GM12878 (cell line): ENCODE measurements around the gene NR6A1.

ENCODE experiments used
- ASH2L ChIP-seq: fragments of 300-600, 200-600 bp; sonication (generic); IDR thresholded peaks from 2 replicates; pipeline ENCODE4 v1.6.1; 2017; ENCODE audit warnings: low read depth, mild to moderate bottlenecking, borderline replicate concordance
- EZH2 ChIP-seq: IDR thresholded peaks from 2 replicates; pipeline ENCODE4 v1.6.1; 2012; ENCODE audit warnings: low read depth, mild to moderate bottlenecking, control low read depth, inconsistent platforms, low read length, borderline replicate concordance; ENCODE audit not compliant: control insufficient read depth
- GATAD2B ChIP-seq: fragments of 450-650 bp; conservative IDR thresholded peaks from 2 replicates; pipeline ENCODE4 v1.6.1; 2017; ENCODE audit warnings: low read depth, mild to moderate bottlenecking, moderate library complexity
- IKZF1 ChIP-seq: fragments of 450-650 bp; conservative IDR thresholded peaks from 2 replicates; pipeline ENCODE4 v1.6.1; 2017; ENCODE audit warnings: antibody characterized with exemption, mild to moderate bottlenecking
- NRF1 ChIP-seq: conservative IDR thresholded peaks from 2 replicates; pipeline ENCODE4 v1.6.1; 2011; ENCODE audit warnings: mild to moderate bottlenecking, low read depth, low read length, improper control_type of control experiment
- SMC3 ChIP-seq: IDR thresholded peaks from 2 replicates; pipeline ENCODE4 v1.6.1; 2011; ENCODE audit warnings: low read length, improper control_type of control experiment, borderline replicate concordance
- SP1 ChIP-seq: IDR thresholded peaks from one replicate; pipeline ENCODE4 v1.6.1; 2011; ENCODE audit warnings: low read depth, low read length
- YY1 ChIP-seq: IDR thresholded peaks from 2 replicates; pipeline ENCODE4 v1.6.1; 2011; ENCODE audit warnings: low read depth, mild to moderate bottlenecking, low read length
- TF ChIP-seq, protein P1 (sequence below): IDR thresholded peaks from 2 replicates; pipeline ENCODE4 v1.6.1; 2012; ENCODE audit warnings: mild to moderate bottlenecking, low read depth, low read length
- TF ChIP-seq, protein P2 (sequence below), 3 experiments: IDR thresholded peaks in 2 of 3; conservative IDR thresholded peaks in 1 of 3; 2 replicates each; pipeline ENCODE4 v1.5.1; 2011; ENCODE audit warnings: low read depth in 3 of 3, low read length in 3 of 3, mild to moderate bottlenecking in 3 of 3, control low read depth in 2 of 3, moderate library complexity in 2 of 3, inconsistent platforms in 1 of 3, mixed read lengths in 1 of 3; ENCODE audit not compliant: control insufficient read depth in 2 of 3, insufficient read depth in 1 of 3; ENCODE audit errors: extremely low read depth in 1 of 3
- TF ChIP-seq, protein P3 (sequence below): IDR thresholded peaks from 2 replicates; pipeline ENCODE4 v1.6.1; 2011; ENCODE audit warnings: low read depth, low read length, improper control_type of control experiment, borderline replicate concordance
- TF ChIP-seq, protein P4 (sequence below): IDR thresholded peaks from 2 replicates; pipeline ENCODE4 v1.6.1; 2012; ENCODE audit warnings: low read depth, low read length, improper control_type of control experiment

DNA sequence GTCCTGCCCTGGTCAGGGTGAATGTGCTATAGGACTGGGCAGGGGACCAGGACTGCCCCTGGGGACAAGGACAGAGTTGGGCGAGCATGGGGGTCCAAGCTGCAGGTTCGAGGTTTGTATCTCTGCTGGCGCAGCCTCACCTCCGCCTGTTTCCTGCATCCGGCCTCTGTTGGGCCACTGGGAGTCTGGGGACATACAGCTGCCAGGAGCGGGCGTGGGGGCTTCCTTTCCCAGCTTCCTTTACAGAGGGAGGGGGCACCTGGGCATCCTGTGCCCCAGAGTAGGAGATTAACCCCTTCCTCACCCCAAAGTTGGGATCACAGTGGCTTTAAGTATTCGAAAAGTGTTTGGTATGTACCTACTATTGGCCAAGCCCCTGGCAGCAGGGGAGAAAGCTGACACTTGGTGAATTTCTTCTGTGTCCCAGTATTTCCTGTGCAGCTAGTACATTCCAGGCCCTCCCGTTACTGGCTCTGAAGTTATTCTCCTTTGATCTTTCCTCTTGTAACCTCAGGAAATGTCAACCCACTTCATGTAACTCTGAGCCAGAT lies 24.8 kb upstream of the NR6A1 start:
- TF ChIP-seq, protein P1, sequence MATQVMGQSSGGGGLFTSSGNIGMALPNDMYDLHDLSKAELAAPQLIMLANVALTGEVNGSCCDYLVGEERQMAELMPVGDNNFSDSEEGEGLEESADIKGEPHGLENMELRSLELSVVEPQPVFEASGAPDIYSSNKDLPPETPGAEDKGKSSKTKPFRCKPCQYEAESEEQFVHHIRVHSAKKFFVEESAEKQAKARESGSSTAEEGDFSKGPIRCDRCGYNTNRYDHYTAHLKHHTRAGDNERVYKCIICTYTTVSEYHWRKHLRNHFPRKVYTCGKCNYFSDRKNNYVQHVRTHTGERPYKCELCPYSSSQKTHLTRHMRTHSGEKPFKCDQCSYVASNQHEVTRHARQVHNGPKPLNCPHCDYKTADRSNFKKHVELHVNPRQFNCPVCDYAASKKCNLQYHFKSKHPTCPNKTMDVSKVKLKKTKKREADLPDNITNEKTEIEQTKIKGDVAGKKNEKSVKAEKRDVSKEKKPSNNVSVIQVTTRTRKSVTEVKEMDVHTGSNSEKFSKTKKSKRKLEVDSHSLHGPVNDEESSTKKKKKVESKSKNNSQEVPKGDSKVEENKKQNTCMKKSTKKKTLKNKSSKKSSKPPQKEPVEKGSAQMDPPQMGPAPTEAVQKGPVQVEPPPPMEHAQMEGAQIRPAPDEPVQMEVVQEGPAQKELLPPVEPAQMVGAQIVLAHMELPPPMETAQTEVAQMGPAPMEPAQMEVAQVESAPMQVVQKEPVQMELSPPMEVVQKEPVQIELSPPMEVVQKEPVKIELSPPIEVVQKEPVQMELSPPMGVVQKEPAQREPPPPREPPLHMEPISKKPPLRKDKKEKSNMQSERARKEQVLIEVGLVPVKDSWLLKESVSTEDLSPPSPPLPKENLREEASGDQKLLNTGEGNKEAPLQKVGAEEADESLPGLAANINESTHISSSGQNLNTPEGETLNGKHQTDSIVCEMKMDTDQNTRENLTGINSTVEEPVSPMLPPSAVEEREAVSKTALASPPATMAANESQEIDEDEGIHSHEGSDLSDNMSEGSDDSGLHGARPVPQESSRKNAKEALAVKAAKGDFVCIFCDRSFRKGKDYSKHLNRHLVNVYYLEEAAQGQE = no peak
- TF ChIP-seq, protein P2, sequence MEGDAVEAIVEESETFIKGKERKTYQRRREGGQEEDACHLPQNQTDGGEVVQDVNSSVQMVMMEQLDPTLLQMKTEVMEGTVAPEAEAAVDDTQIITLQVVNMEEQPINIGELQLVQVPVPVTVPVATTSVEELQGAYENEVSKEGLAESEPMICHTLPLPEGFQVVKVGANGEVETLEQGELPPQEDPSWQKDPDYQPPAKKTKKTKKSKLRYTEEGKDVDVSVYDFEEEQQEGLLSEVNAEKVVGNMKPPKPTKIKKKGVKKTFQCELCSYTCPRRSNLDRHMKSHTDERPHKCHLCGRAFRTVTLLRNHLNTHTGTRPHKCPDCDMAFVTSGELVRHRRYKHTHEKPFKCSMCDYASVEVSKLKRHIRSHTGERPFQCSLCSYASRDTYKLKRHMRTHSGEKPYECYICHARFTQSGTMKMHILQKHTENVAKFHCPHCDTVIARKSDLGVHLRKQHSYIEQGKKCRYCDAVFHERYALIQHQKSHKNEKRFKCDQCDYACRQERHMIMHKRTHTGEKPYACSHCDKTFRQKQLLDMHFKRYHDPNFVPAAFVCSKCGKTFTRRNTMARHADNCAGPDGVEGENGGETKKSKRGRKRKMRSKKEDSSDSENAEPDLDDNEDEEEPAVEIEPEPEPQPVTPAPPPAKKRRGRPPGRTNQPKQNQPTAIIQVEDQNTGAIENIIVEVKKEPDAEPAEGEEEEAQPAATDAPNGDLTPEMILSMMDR (IDR thresholded peaks at IDR 0.05 in 2 of 3, conservative IDR thresholded peaks at IDR 0.05 in 1 of 3; ENCODE audit: control insufficient read depth in 2 of 3, extremely low read depth in 1 of 3, insufficient read depth in 1 of 3, low read depth in 3 of 3, low read length in 3 of 3) = no peak
- TF ChIP-seq, protein P3, sequence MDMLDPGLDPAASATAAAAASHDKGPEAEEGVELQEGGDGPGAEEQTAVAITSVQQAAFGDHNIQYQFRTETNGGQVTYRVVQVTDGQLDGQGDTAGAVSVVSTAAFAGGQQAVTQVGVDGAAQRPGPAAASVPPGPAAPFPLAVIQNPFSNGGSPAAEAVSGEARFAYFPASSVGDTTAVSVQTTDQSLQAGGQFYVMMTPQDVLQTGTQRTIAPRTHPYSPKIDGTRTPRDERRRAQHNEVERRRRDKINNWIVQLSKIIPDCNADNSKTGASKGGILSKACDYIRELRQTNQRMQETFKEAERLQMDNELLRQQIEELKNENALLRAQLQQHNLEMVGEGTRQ = no peak
- TF ChIP-seq IKZF1 (no peak), ASH2L (no peak), EZH2 (no peak), SP1 (no peak), YY1 (no peak), GATAD2B (no peak), NRF1 (no peak), SMC3 (no peak)
- TF ChIP-seq, protein P4, sequence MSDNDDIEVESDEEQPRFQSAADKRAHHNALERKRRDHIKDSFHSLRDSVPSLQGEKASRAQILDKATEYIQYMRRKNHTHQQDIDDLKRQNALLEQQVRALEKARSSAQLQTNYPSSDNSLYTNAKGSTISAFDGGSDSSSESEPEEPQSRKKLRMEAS = no peak
